ENCODE data around the gene LDHB.

- TF ChIP-seq E2F6 (IDR thresholded peaks at IDR 0.05; ENCODE audit: borderline replicate concordance, low read depth) = no peak
- TF ChIP-seq POLR2A (IDR thresholded peaks at IDR 0.05; ENCODE audit: low read length) = no peak
- no peak for TF ChIP-seq MAX (IDR thresholded peaks at IDR 0.05)
- no peak for TF ChIP-seq RCOR1 (IDR thresholded peaks at IDR 0.05; ENCODE audit: low read depth, low read length)
- TF ChIP-seq CHD2 (IDR thresholded peaks at IDR 0.05; ENCODE audit: low read length, partially characterized antibody) = no peak
- no peak for TF ChIP-seq CTCF (IDR thresholded peaks at IDR 0.05)
- no peak for TF ChIP-seq EP300 (IDR thresholded peaks at IDR 0.05)
- no peak for TF ChIP-seq HDAC2 (IDR thresholded peaks at IDR 0.05)
- TF ChIP-seq HOXA7 (CRISPR knock-in tag; IDR thresholded peaks at IDR 0.05) = no peak
- TF ChIP-seq CHD4 (IDR thresholded peaks at IDR 0.05; ENCODE audit: borderline replicate concordance) = no peak
Measured at GRCh38 chr12:21672146-21672545, 14.5 kb upstream of the LDHB start.

Data from A549 (cell line).